HEK293 (cell line): ENCODE data around the gene KCP.

Source experiments
- CTCF ChIP-seq: fragments of 450-650 bp; formaldehyde crosslinking; IDR thresholded peaks from 2 replicates; pipeline ENCODE4 v1.5.1; 2016; ENCODE audit warnings: missing biosample characterization, missing genetic modification characterization
- KLF8 ChIP-seq: fragments of 450-650 bp; formaldehyde crosslinking; IDR thresholded peaks from 2 replicates; pipeline ENCODE4 v1.5.1; 2016; ENCODE audit warnings: missing biosample characterization, missing genetic modification characterization
- SCRT1 ChIP-seq: fragments of 450-650 bp; formaldehyde crosslinking; IDR thresholded peaks from 2 replicates; pipeline ENCODE4 v1.5.1; 2016; ENCODE audit warnings: missing biosample characterization, missing genetic modification characterization, borderline replicate concordance
- ZNF423 ChIP-seq: fragments of 450-650 bp; formaldehyde crosslinking; IDR thresholded peaks from 2 replicates; pipeline ENCODE4 v1.5.1; 2016; ENCODE audit warnings: missing biosample characterization, missing genetic modification characterization
- ZXDB ChIP-seq: fragments of 450-650 bp; formaldehyde crosslinking; IDR thresholded peaks from 2 replicates; pipeline ENCODE4 v1.5.1; 2016; ENCODE audit warnings: missing biosample characterization, missing genetic modification characterization

GRCh38 chr7:128923411-128923800 is 12.9 kb upstream of the KCP start:
- TF ChIP-seq ZNF423 (tag by site-specific recombination) (no peak), KLF8 (tag by site-specific recombination) (no peak), CTCF (tag by site-specific recombination) (no peak), SCRT1 (no peak), ZXDB (tag by site-specific recombination) (no peak)
